Lung microvascular endothelial cell (primary cell): ENCODE results near the gene ZEB2. TPM values are rescaled to one million over a fixed set of nuclear protein-coding genes. Genes with fewer than 3 reads are reported as not detected.
A peak's percentile ranks its signal among the peaks of the same experiment; 100 is the strongest.

Experiments used
- DNase-seq, 2 donors: peaks; one replicate each; pipeline versions ENCODE4 v3.0.0 to v3.0.0-alpha.2; 2010; ENCODE audit warnings: low read depth in 2 of 2
- total RNA-seq: library from RNA; depleted of rRNA; stranded (reverse); fragments of >200 nt; gene quantifications from 2 replicates; pipeline ENCODE4 v1.2.1, GENCODE V29; 2014

The ZEB2 gene
- total RNA-seq, 1 donor from 2014 or later, result 0.60 TPM

DNA sequence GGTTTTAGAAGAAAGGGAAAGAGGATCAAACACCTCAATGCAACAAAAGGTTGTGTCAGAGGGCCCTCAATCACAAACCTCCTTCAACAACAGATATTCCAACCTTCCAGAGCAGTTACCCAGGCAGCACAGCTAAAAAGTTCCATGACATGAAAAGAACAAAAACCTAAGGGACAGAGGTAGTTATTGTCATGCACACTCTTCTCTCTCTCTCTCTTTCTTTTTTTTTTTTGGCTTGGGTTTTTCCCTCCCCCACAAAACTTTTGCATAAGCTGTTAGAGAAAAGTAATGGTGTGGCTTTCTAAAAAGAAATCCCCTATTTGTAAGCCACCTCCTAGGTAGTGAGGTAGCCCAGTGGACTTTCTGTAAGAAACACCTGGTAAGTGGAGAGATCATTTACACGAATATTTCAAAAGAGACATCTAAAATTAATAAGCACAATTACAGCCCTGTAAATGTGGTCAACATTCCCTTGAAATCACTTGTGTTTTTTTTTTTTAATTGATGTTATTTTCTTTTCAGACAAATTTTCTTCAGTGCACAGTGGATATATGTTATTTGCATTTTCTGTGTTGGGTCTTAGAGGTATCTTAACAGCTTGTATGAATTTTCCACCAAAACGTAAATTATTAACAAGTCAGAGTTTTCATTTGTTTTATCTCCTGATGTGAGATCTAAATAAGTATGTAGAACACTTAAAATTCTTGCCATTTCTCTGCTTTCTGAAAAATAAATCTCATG is 48.4 kb downstream of the ZEB2 start:
- no peak for DNase-seq

DNA sequence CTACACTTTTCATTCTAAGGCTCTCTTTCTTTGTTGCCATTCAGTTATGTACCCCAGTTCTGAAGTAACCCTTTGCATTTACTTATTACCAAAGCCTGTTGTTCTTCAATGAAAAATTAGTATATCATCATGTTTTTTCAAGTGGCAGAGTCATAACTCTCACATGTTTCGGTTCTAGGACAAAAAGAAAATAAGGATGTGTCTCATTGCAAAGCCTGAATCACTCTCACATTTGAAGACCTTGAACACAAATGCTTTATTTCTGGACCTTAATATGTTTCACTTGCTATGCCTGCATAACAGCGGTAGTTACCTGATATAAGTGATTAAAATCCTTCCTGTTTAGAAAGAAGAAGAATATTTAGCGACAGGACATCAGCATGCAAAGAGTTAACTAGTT is 49.1 kb downstream of the ZEB2 start:
- DNase-seq, result peak in 1 of 2 donors; percentile 29

DNA sequence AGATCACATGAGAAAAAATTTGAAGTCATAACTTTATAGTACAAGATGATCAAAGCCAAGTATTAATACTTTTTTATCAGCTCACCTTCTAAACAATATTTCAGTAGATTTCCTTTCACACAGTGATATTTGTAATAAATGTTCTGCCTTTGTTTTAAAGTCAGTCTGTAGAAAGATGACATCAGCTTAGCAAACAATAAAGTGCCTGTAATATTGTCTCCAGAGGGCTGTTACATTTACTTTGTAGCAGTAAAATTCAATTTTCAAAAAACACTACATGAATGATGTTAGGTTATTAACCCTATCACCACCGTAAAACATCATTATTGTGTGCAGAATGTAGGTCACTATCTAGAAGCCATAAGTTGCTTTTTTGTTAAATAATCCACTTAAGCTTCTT is 49.6 kb downstream of the ZEB2 start:
- no peak for DNase-seq

DNA sequence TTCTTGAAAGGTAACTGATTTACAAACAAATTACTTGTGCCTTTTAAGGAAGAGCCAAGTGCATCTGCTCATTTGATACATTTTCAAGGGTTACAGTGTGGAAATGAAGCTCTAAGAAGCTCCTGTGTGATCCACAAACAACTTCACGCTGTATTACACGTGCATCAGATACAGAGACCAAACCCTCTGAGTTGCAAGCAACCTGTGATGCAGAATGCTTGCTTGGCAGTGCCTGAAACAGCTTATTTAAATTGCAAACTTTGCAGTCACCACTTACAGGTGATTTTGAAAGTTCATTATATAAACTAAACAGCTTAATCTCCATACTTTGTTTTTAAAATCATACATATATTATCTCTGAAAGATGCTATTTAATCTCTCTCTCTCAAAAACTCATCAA is 50.1 kb downstream of the ZEB2 start:
- DNase-seq, result no peak

DNA sequence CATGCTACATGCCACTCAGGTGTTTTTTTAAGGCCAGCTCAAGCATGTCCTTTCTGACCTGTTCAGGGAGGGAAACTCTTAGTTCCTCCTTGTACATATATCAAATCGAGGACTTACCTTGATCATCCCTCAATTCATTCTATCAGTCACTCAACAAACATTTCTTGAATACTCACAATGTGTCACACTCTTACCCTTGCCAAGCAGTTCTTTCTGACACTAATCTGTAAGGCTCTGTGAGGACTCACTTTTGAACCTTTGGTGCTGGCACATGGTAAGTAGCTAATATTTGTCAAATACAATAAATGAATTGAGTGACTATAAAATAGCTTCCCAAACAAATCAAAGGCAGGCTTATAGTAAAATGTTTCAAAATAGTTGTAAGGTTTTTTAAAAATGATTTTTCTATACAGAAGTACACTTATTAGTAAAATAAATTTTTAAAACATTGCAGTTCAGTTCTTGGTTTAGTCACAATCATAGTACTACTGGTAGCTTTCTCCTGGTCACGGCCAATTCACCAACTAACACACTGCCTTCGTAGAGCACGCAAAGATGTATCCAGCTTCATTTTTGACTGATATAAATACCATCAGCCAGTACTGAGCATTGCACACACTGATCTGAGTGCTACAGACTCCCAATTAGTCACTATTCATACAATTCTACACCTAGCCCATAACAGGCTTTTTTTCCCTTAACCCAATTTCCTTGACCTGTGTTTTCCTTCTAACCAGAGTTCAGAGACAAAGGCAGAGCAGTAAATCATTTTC is 50.9 kb downstream of the ZEB2 start:
- DNase-seq, result no peak

DNA sequence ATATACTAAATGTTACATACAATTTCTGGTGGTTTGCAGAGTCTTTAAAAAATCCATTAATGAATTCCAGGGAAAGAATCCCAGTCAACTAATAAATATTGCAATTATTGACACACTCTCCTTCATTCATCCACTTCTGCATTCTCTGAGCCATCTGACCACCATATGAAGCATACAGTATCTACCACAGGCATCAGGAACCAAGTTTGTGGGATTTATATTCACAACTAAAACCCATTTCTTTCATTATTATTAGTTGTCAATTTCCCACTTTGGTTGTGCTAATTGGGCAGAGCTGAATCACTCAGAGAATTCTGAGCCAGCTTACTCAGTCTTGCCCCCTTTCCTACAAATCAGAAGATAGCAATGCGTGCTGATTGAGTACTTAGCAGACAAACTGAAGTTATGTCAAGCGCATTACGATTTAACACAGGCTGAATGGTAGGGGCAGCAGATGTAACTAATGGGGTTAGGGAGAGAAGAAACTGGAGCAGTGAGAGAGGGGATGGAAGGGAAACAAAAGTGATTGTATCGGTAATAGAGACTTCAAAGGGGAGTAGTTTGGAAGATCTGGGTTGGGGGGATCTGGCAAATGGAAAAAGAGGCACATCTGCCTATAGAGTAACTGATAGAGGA is 52.3 kb downstream of the ZEB2 start:
- DNase-seq, result no peak

DNA sequence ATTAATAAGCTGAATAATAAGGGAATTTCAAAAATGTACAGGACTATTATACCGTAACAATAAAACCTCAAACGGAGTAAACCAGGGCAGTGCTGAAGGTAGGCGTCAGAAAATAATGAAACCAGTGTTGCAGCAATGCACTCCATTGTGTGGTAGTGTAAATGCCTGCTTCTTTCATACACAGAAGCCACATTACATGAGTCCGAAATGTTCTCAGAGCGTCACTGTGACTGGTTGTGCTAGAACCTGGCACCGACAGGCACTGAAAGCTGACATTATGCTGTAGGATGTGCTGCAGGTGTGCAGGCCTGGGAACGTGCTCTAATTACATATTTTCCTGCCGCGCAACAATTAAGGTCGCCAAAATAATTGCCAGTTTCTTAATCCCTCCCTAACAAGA is 53.3 kb downstream of the ZEB2 start:
- no peak for DNase-seq

DNA sequence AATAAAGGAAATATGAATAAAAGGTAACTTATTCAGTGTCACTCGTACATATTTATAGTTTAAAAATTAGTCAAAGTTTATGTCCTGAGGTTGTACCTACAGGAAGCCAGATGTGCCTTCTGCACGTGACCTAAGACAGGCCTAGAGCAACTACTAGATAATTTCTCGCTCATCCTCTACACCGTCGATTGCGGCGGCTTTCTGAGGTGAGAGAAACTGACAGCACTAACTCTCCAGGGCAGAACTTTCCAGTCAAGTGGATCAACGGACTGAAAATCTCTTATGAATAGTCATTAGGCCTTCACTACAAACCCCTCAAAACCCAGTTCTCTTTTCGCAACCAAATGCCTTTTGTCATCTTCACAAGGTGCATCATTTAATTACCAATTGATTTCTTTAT is 54.2 kb downstream of the ZEB2 start:
- DNase-seq, result no peak

DNA sequence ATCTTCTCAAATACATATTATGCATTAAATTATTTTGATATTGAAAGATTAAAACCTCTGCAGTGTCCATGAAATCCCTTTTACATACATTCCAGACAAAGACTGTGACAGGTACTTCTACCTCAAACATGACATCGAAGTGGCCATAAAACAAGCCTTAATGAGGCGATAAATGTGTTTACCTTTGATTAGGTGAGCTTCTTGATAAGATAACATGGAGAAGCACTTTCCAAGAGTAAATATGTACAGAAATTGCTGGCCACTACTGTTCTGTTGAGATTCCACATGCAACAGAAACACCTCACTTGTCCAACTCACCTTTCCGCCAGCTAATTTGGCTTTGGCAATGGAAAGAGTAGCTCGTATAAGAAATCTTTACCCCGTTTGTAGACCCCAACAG is 55.2 kb downstream of the ZEB2 start:
- DNase-seq, result no peak

DNA sequence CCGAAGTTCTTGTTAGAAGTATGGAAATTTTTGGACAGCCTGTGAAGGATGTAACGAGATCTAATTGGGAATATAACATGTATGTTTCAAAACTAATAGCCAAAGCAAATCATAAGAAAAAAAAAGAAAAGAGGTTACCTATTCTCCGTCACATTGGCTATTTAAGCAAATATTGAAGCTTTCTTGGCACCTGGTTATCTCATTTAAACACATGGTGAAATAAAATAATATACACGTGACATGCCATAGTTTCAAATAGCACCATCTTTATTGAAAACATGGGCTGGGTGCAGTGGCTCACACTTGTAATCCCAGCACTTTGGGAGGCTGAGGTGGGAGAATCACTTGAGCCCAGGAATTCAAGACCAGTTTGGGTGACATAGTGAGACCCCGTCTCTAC is 56.7 kb downstream of the ZEB2 start:
- DNase-seq, result no peak

DNA sequence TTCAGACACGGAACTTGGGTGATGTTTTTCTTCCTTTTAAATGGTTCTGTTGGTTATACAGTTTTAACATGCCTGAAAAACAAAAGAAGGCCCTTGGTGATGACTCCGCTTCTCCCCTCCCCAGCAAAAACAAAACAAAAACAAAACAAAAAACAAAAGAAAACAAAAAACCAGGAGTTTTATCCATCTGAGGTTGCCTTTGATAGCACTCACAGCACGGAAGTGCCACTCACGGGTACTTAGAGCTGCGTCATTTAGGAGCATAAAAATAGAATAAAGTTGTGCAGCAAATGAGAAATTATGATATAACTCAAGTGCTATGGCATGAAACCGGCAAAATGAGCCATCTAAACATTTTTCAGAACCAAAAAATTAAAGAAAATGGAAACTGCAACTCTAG is 57.7 kb downstream of the ZEB2 start:
- no peak for DNase-seq

DNA sequence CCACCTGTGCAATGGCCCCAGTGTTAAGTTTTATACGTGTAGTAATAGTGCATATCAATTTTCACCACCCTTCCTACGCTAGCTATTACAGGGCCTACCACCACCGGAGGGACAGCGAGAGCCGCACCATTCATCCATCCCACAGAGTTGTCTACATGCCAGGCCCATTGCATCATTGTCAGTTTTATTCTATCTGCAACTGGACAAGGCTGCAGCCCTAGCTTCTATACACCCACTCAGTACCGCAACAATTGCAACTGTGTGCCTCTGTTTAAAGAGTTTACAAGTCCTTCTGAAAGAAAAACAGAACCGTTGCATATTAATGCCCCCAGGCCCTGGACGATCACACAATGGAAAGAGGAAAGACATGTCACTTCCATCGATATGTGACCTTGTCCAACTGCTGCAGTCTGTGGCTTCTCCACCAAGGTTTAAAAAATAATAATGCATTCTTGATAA is 58.6 kb downstream of the ZEB2 start:
- no peak for DNase-seq

DNA sequence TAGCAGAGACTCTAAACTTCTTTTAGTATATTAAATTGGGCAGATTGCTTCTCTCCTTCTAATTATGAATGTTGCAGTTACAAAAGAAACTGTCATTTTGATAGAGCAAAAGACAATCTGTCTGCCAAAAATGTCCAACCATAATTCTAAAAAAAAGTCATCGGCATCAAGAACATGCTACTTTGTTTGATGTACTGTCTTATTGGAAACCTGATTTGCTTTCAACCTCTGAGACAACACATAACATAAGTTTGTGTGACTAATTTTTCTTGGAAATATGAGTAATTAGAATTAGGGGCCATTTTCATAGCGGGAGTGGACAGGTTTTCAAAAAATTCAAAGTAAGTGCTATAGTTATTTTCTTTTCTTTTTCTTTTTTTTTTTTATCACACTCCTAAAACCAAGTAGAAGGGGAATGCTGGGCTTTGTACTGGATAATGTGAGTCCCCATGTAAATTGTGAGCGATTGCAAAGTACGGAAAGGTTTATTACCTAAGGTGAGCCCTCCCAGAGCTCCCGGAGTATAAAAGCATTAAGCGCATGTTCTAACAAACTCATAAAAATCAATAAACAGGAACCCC is 59.1 kb downstream of the ZEB2 start:
- DNase-seq, result no peak

DNA sequence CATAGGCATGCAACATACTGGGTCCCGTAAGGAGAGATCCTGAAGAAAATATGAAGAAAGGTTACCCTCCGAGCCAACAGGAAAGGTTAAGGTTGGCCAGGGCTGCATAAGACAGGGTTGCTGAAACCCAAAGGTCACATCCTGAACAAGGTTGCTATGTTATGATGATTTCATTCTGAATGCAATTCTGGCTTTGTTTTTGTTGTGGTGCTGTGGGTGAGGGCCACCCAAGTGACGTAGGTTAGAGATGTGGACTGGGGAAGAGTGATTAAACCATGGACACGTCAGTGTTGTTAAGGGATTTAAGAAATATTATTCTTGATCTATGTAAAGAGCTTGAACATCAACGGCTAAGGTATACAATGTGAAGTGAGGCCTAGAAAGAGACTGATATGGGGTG is 60.0 kb downstream of the ZEB2 start:
- DNase-seq, result peak in 1 of 2 donors; percentile 93

DNA sequence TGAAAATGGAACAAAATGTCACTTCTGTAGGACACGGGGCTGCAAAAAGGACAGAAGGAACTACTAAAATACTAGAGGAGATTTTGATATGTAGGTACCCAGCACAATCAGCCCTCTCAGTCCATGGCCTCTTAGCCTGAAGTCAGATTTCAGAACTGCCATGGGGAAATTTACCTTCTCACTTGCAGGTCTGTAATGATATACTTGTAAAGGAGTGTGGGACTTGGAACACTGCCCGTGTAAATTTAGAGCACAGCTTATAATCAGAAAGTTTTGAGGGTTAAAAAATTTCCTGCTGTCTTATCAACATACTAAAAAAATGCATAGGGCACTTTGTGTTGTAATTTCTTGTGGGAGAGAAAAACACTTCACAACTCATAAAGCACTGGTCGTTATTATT is 60.6 kb downstream of the ZEB2 start:
- no peak for DNase-seq

DNA sequence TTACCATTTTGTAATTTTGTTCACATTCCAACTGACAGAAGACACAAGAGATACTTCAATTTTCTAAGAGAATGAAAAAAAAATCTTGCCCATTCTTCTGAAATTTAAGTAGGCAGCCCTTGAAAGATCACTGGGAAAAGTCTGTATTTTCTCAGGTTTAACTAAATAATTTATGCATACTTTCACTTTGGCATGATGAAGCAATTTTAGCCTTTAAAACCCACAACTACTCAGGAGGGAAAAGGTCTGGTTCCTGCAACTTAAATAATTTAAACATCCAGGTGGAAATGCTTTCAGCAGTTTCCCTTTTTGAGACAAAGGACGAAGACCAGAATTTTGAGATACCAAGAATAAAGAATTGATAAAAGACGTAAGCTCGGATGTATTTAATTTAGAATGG is 61.4 kb downstream of the ZEB2 start:
- DNase-seq, result no peak

DNA sequence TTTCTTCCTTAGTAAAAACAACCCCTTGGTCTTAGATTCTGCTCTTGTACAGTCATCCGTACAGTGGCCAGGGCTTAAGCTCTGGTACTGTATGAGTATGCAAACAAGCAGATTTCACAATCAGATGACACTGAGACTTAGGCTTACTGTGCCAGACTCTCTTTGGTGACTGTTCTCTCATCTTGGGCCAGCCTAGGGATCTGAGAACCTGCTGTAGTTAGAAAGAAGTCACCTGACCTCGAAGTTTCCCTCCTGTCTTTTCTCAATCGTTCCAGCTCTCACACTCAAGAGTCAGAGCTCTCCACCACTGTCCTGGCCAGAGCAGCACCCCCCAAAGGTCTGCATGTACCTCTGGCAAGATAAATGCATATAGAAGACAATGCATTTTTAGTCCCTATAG is 63.2 kb downstream of the ZEB2 start:
- DNase-seq, result peak; percentile 25 to 62

DNA sequence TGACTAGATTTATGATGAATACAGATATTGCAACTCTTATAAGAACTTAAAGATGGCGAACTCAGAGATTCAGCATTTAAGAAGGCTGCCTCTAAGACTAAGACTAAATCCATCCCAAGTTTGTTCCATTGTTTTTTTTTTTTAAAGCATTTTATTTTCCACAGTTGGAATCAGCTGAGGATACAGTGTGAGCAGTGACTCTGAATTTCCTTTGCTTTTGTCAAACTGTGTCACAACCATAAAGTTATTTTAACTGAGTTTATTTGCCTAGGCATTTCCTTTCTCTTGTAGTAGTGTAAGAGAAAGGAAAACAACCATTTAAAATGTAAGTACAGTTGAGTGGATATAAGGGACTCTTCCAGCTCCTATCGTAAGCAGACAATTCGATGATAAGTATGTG is 63.9 kb downstream of the ZEB2 start:
- peak; percentile 33 to 76 for DNase-seq

DNA sequence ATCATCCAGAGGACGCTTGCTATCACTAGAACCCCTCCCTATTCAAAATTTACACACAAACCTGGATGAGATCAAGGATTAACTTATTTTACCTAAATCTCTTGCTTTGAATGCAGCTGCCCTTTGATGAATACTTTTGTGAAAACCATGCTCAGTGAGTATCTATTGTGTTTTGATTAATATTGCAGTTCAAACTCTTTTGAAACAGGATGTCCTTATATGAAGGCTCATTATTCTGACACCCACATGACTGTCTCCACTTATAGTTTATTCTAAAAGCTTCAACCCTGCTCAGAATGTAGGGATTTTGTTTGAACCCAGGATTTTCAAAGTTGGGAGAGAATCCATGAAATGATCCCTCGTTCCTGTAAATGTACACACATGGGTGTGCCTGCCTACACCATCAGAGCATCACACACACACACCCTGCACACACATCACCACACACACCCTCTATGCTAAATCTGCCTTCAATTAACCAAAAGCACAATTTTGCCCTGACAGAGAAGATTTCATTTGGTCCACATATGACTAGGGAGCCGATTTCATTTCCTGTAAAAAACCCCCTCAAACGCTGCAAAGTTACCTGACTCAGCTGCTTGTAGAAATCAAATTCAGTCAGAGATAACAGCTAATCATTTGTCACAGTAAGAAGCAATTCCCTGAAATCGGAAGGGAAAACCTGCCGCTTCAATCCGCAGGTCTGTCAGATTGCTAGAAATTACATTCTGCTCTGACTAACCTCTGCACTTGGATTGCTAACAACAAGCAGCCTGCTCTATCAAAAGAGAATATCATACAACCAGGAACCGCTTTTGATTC is 65.2 kb downstream of the ZEB2 start:
- peak; percentile 17 to 49 for DNase-seq

DNA sequence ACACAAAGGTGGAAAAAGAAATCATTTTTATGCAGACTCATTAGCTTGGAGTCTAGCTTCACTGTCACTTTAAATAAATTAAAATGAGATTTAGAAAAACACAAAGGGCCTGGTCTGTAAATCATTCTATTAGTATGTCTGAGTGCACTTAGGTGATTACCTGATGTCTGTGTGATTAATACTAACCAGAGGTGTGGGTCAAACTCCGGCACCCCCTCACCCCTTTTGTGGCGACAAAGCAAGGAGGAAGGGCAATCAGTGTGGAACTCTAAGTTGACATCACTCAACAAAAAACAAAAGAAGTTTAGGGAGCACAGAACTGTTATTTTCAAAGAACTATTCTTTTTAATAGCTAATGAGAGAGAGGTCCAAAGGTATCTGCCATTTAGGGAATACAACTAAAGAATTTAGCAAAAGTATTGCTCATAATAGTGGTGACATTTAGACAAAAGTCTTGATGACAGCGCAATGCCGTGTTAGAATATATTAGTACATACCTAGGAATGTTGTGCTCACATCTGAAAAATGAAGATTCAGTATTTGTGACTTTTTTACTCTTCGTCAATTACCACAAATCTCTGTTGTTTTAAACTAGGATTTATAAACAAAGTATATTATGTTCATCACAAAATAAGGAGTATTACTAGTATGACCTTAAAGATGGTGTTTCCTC is 66.3 kb downstream of the ZEB2 start:
- DNase-seq, result no peak

DNA sequence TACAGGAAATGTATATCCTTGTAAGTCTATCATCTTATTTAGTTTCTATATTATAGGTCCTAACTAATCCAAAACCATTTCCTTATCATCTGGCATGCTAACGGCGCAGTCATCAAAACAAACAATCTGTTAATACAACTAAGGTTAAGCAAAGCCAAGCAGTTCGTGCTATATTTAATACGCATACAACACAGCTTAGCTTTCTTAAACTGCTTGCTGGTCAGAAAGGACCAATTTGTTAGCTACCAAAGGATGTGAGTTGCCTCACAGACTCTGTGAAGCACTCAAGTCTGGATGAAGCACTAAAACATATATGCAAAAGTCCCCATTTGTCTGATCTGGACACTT is 67.0 kb downstream of the ZEB2 start:
- DNase-seq, result peak; percentile 33 to 57
